ENCODE measurements around the gene FBXL17. TPM values are rescaled to one million over a fixed set of nuclear protein-coding genes. Genes with fewer than 3 reads are reported as not detected.
"Not testable (repeated sequence)": the region's sequence is repeated elsewhere in the genome, so short reads cannot be mapped to it uniquely, and the experiment has no call there.

Gene FBXL17
- total and polyA plus RNA-seq, 7 donors = 6.2 to 36.1 (median 30.3) TPM

DNA sequence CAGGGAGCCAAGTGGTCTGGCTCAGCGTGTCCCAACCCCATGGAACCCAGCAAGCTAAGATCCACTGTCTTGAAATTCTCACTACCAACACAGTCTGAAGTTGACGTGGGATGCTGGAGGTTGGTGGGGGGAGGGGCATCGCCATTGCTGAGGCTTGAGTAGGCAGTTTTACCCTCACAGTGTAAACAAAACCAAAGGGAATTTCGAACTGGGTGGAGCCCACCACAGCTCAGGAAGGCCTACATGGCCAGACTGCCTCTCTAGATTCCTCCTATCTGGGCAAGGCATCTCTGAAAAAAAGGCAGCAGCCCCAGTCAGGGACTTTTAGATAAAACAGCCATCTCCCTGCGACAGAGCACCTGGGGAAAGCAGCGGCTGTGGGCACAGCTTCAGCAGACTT is 17.1 kb upstream of the FBXL17 start:
- Histone ChIP-seq H3K4me1 (no peaks in the 10 kb centered on the region), H3K27me3 (ENCODE audit: insufficient read depth in 3 of 3, low read length in 2 of 3) (no peaks in the 10 kb centered on the region), H3K9me3 (peaks cover 2% of the 10 kb centered on the region), H3K27ac (no peak overlapping the region), H3K36me3 (ENCODE audit: insufficient read depth in 1 of 2, low read depth in 1 of 2) (no peaks in the 10 kb centered on the region), H3K4me3 (no peak overlapping the region)
- intact Hi-C loops (cut with DNase I) = no loop called here
- ATAC-seq = no peak
- 79 to 85% (median 81%) methylated on average over 6 of the region's 6 CpGs for WGBS, 3 donors
- TF ChIP-seq, protein P1, sequence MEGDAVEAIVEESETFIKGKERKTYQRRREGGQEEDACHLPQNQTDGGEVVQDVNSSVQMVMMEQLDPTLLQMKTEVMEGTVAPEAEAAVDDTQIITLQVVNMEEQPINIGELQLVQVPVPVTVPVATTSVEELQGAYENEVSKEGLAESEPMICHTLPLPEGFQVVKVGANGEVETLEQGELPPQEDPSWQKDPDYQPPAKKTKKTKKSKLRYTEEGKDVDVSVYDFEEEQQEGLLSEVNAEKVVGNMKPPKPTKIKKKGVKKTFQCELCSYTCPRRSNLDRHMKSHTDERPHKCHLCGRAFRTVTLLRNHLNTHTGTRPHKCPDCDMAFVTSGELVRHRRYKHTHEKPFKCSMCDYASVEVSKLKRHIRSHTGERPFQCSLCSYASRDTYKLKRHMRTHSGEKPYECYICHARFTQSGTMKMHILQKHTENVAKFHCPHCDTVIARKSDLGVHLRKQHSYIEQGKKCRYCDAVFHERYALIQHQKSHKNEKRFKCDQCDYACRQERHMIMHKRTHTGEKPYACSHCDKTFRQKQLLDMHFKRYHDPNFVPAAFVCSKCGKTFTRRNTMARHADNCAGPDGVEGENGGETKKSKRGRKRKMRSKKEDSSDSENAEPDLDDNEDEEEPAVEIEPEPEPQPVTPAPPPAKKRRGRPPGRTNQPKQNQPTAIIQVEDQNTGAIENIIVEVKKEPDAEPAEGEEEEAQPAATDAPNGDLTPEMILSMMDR (IDR thresholded peaks at IDR 0.05) = no peak
- DNase-seq = no peak

- H3K36me3 ChIP-seq (ENCODE audit: insufficient read depth in 1 of 2, low read depth in 1 of 2); H3K4me1 ChIP-seq; H3K9me3 ChIP-seq; DNase-seq; intact Hi-C loops (cut with DNase I); H3K27ac ChIP-seq; H3K27me3 ChIP-seq (ENCODE audit: insufficient read depth in 3 of 3, low read length in 2 of 3); H3K4me3 ChIP-seq; ATAC-seq: not testable (repeated sequence)
- 87 to 93% (median 93%) methylated on average over 5 of the region's 5 CpGs for WGBS, 3 donors
These were observed 14.9 kb upstream of the FBXL17 start for GRCh38 chr5:108396837-108397236.

DNA sequence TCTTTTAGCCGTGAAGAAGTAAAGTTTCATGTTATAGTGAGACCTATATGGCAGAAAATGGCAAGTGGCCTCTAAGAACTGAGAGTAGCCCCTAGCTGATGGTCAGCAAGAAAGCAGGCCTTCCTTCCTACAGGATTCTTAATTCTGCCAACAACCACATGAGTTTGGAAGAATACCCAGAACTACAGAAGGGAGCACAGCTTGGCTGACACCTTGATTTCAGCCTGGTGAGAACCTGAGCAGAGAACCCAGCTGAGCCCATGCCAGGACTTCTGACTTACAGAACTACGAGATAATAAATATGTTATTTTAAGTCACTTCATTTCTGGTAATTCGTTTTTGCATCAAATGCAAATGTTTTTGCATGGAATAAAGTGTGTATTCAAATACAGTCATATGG is 5.9 kb upstream of the FBXL17 start:
- no peak for DNase-seq
- TF ChIP-seq, protein P1 (IDR thresholded peaks at IDR 0.05) = no peak
- Histone ChIP-seq H3K36me3 (ENCODE audit: insufficient read depth in 1 of 2, low read depth in 1 of 2) (no peaks in the 10 kb centered on the region), H3K9me3 (no peaks in the 10 kb centered on the region), H3K27me3 (ENCODE audit: insufficient read depth in 3 of 3, low read length in 2 of 3) (no peaks in the 10 kb centered on the region), H3K27ac (no peak overlapping the region), H3K4me1 (no peaks in the 10 kb centered on the region), H3K4me3 (no peak overlapping the region)
- intact Hi-C loops (cut with DNase I) = no loop called here
- ATAC-seq = no peak
- 27 to 41% (median 30%) methylated on average over 3 of the region's 3 CpGs for WGBS, 3 donors

- no peaks in the 10 kb centered on the region for H3K4me1 ChIP-seq
- ATAC-seq (no peak), DNase-seq (no peak)
- no peak overlapping the region for H3K4me3 ChIP-seq
- no peaks in the 10 kb centered on the region for H3K9me3 ChIP-seq
- intact Hi-C loops (cut with DNase I) = no loop called here
- H3K27ac ChIP-seq = no peak overlapping the region
- TF ChIP-seq, protein P1 (IDR thresholded peaks at IDR 0.05) = no peak
- H3K36me3 ChIP-seq (ENCODE audit: insufficient read depth in 1 of 2, low read depth in 1 of 2) = no peaks in the 10 kb centered on the region
- WGBS, 3 donors = 71 to 81% (median 76%) methylated on average over 3 of the region's 3 CpGs
- H3K27me3 ChIP-seq (ENCODE audit: insufficient read depth in 3 of 3, low read length in 2 of 3) = no peaks in the 10 kb centered on the region
These were observed 4.6 kb upstream of the FBXL17 start for GRCh38 chr5:108386345-108387061.

DNA sequence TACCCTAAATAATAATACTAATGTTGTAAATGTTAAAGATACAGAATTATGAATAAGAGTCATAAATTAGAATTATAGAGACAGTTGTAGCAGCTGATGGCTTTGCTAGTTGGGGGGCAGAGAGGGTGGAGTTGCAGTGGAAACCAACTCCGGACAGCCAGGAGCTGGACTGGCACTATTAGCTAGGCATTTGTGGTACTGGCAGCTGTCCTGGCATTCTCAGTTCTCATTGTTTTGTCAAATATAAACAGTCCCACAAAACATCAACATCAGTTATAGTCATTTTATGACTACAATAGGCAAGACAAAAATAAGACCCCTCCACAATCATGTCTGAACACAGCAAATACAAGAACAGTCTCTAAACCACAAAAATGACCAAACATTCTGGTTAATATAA is 2.8 kb upstream of the FBXL17 start:
- Histone ChIP-seq H3K9me3 (no peaks in the 10 kb centered on the region), H3K36me3 (ENCODE audit: insufficient read depth in 1 of 2, low read depth in 1 of 2) (no peaks in the 10 kb centered on the region), H3K27me3 (ENCODE audit: insufficient read depth in 3 of 3, low read length in 2 of 3) (no peaks in the 10 kb centered on the region), H3K4me1 (peaks cover 3% of the 10 kb centered on the region), H3K4me3 (no peak overlapping the region), H3K27ac (no peak overlapping the region)
- intact Hi-C loops (cut with DNase I) = no loop called here
- DNase-seq = no peak
- TF ChIP-seq, protein P1 (IDR thresholded peaks at IDR 0.05) = no peak
- ATAC-seq = no peak
- WGBS, 3 donors = 16 to 50% (median 41%) methylated on average over 1 of the region's 1 CpG

All from psoas muscle (tissue), 8 donors.